Measurements from ENCODE around the gene BNIP5.

The BNIP5 gene

DNA sequence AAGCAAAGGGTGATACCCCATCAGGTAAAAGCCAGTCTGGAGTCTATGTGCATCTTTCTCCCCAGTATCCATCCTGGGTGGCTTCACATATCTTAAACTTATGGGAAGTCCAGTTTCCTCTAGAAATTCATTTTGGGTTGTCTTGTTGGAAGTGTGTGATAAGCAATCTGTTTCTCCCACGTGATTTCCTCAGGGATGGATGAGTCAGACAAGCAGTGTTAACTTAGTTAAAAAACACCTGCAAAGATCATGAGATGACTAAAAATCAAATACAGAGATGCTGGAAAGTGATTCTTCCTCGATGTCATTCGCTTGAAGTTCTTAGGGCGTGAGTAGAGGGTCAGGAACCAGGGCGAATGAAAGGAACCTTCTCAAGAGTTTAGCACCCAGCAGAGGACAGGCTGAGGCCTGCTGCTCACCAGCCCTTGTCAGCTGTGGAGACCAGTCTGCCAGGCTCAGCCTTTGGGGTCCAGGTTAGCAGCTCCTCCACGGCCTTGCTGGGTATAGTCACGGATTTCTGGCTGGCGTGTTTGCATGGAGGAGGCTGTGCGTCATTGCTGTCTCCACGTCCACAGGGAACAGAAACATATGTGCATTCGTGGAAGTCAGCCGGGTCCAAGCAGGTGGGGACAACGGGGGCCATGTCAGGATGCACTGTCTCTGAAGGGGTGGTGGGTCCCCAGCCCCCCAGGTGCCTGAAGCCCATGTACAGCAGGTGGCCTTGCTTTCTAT, 69.6 kb downstream of the BNIP5 start:
- DNase-seq (ENCODE audit: low read depth), result no peak
